HEK293 (cell line): ENCODE results near the gene LHFPL3.

Experiments
- CTCF ChIA-PET: fragments of 350-600 bp; formaldehyde crosslinking; extraction: SDS; loops from one replicate; lab custom pipeline; 2021; ENCODE audit warnings: antibody characterized with exemption; lab: Yijun Ruan, JAX
- POLR2A ChIA-PET: fragments of 300-600 bp; formaldehyde crosslinking; extraction: SDS; loops from one replicate; lab custom pipeline; 2020; ENCODE audit warnings: antibody characterized with exemption, inconsistent platforms; lab: Yijun Ruan, JAX
- H3K27ac ChIP-seq: fragments of 200-500 bp; sonication (Bioruptor generic); 2 replicates; pipeline ENCODE4 v1.5.1; 2014; ENCODE audit warnings: low read depth, low read length, control low read depth, inconsistent platforms; ENCODE audit errors: extremely low read depth
- H3K36me3 ChIP-seq, 2 experiments: fragments of 200-500 bp in 1 of 2; sonication (Bioruptor generic) in 1 of 2; 1 replicate in 1 of 2; 2 replicates in 1 of 2; pipeline ENCODE4 v1.5.1; 2014 to 2017; ENCODE audit warnings: inconsistent platforms in 2 of 2, low read length in 2 of 2; ENCODE audit not compliant: control insufficient read depth in 2 of 2, insufficient read depth in 1 of 2
- H3K4me1 ChIP-seq: fragments of 200-500 bp; sonication (Bioruptor generic); 2 replicates; pipeline ENCODE4 v1.5.1; 2014; ENCODE audit warnings: mild to moderate bottlenecking, low read length, inconsistent platforms; ENCODE audit not compliant: control insufficient read depth, insufficient read depth
- H3K4me3 ChIP-seq: 2 replicates; pipeline ENCODE4 v1.5.1; 2011; ENCODE audit warnings: low read depth, mild to moderate bottlenecking, control low read depth, low read length, moderate library complexity
- H3K9me3 ChIP-seq: fragments of 200-500 bp; sonication (Bioruptor generic); 2 replicates; pipeline ENCODE4 v1.5.1; 2014; ENCODE audit warnings: low read depth, low read length, inconsistent platforms; ENCODE audit not compliant: control insufficient read depth, insufficient read depth
- HIC1 ChIP-seq: fragments of 450-650 bp; formaldehyde crosslinking; IDR thresholded peaks from 2 replicates; pipeline ENCODE4 v1.5.1; 2016; ENCODE audit warnings: missing biosample characterization, missing genetic modification characterization
- HOXC10 ChIP-seq: sonication (generic); formaldehyde crosslinking; IDR thresholded peaks from 2 replicates; pipeline ENCODE4 v1.8.1; 2023; ENCODE audit warnings: mild to moderate bottlenecking, missing genetic modification reagents
- KLF1 ChIP-seq: fragments of 450-650 bp; formaldehyde crosslinking; IDR thresholded peaks from 2 replicates; pipeline ENCODE4 v1.5.1; 2016; ENCODE audit warnings: missing biosample characterization, missing genetic modification characterization
- KLF17 ChIP-seq: fragments of 450-650 bp; formaldehyde crosslinking; IDR thresholded peaks from 2 replicates; pipeline ENCODE4 v1.5.1; 2016; ENCODE audit warnings: missing biosample characterization, missing genetic modification characterization
- MEIS1 ChIP-seq: sonication (generic); formaldehyde crosslinking; IDR thresholded peaks from 2 replicates; pipeline ENCODE4 v1.8.1; 2022; ENCODE audit warnings: missing genetic modification reagents, mild to moderate bottlenecking, borderline replicate concordance
- WT1 ChIP-seq: fragments of 450-650 bp; formaldehyde crosslinking; IDR thresholded peaks from 2 replicates; pipeline ENCODE4 v1.5.1; 2016; ENCODE audit warnings: missing biosample characterization, missing genetic modification characterization
- ZIC2 ChIP-seq: fragments of 450-650 bp; formaldehyde crosslinking; IDR thresholded peaks from 2 replicates; pipeline ENCODE4 v1.5.1; 2016; ENCODE audit warnings: missing biosample characterization, missing genetic modification characterization
- ZNF280C ChIP-seq: fragments of 450-650 bp; formaldehyde crosslinking; IDR thresholded peaks from 2 replicates; pipeline ENCODE4 v1.5.1; 2016; ENCODE audit warnings: missing biosample characterization, missing genetic modification characterization
- ZNF549 ChIP-seq: fragments of 450-650 bp; IDR thresholded peaks from 2 replicates; pipeline ENCODE4 v1.5.1; 2018; ENCODE audit warnings: missing biosample characterization, missing genetic modification characterization, mild to moderate bottlenecking, inconsistent platforms, moderate library complexity
- ZNF555 ChIP-seq: fragments of 450-650 bp; formaldehyde crosslinking; conservative IDR thresholded peaks from 2 replicates; pipeline ENCODE4 v1.5.1; 2017; ENCODE audit warnings: missing biosample characterization, mild to moderate bottlenecking, missing genetic modification characterization, inconsistent platforms
- ZNF558 ChIP-seq: fragments of 450-650 bp; formaldehyde crosslinking; IDR thresholded peaks from 2 replicates; pipeline ENCODE4 v1.5.1; 2016; ENCODE audit warnings: missing biosample characterization, missing genetic modification characterization
- ZNF560 ChIP-seq: fragments of 450-650 bp; formaldehyde crosslinking; IDR thresholded peaks from 2 replicates; pipeline ENCODE4 v1.5.1; 2017; ENCODE audit warnings: missing biosample characterization, missing genetic modification characterization, borderline replicate concordance
- ZNF571 ChIP-seq: fragments of 450-650 bp; formaldehyde crosslinking; IDR thresholded peaks from 2 replicates; pipeline ENCODE4 v1.5.0; 2017; ENCODE audit warnings: missing biosample characterization, missing genetic modification characterization
- ZNF596 ChIP-seq: fragments of 450-650 bp; IDR thresholded peaks from 2 replicates; pipeline ENCODE4 v1.5.0; 2018; ENCODE audit warnings: missing biosample characterization, mild to moderate bottlenecking, missing genetic modification characterization, moderate library complexity
- ZNF660 ChIP-seq: fragments of 450-650 bp; IDR thresholded peaks from 2 replicates; pipeline ENCODE4 v1.5.1; 2018; ENCODE audit warnings: missing biosample characterization, mild to moderate bottlenecking, missing genetic modification characterization
- ZNF707 ChIP-seq: fragments of 450-650 bp; formaldehyde crosslinking; IDR thresholded peaks from 2 replicates; pipeline ENCODE4 v1.5.1; 2016; ENCODE audit warnings: missing biosample characterization, missing genetic modification characterization
- ZSCAN16 ChIP-seq: fragments of 450-650 bp; formaldehyde crosslinking; IDR thresholded peaks from 2 replicates; pipeline ENCODE4 v1.5.1; 2016; ENCODE audit warnings: missing biosample characterization, missing genetic modification characterization
- ZSCAN5A ChIP-seq: fragments of 450-650 bp; formaldehyde crosslinking; IDR thresholded peaks from 2 replicates; pipeline ENCODE4 v1.5.1; 2016; ENCODE audit warnings: missing biosample characterization, missing genetic modification characterization
- TF ChIP-seq, protein P1 (sequence below): fragments of 450-650 bp; formaldehyde crosslinking; IDR thresholded peaks from 2 replicates; pipeline ENCODE4 v1.5.1; 2016; ENCODE audit warnings: missing biosample characterization, missing genetic modification characterization
- TF ChIP-seq, protein P2 (sequence below): fragments of 450-650 bp; formaldehyde crosslinking; conservative IDR thresholded peaks from 2 replicates; pipeline ENCODE4 v1.5.1; 2016; ENCODE audit warnings: low read depth, missing biosample characterization, missing genetic modification characterization

LHFPL3 gene

DNA sequence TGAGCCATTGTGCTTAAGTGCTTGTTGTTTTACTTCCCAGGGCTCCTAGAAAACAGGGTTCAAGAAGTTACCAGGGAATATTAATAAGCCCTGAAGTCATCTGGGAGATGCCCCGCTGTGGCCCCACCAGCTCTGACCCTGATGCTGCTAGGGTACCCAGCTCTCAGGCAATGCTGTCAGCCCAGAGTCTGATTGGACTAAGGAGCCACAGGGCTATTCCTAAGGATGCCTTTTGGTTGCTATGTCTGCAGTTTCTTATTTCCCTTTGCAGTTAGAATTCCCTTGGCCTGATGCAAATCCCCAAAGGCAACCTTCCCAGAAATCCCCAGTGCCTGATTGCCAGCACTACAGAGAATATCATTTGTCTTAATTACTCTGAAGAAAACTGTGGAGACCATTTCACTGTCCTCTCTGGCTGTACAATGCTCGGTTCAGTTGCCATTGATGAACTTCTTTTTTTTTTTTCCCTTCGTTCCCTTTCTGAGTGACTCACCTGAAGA, 448.9 kb downstream of the LHFPL3 start (continued):
- TF ChIP-seq, protein P1, sequence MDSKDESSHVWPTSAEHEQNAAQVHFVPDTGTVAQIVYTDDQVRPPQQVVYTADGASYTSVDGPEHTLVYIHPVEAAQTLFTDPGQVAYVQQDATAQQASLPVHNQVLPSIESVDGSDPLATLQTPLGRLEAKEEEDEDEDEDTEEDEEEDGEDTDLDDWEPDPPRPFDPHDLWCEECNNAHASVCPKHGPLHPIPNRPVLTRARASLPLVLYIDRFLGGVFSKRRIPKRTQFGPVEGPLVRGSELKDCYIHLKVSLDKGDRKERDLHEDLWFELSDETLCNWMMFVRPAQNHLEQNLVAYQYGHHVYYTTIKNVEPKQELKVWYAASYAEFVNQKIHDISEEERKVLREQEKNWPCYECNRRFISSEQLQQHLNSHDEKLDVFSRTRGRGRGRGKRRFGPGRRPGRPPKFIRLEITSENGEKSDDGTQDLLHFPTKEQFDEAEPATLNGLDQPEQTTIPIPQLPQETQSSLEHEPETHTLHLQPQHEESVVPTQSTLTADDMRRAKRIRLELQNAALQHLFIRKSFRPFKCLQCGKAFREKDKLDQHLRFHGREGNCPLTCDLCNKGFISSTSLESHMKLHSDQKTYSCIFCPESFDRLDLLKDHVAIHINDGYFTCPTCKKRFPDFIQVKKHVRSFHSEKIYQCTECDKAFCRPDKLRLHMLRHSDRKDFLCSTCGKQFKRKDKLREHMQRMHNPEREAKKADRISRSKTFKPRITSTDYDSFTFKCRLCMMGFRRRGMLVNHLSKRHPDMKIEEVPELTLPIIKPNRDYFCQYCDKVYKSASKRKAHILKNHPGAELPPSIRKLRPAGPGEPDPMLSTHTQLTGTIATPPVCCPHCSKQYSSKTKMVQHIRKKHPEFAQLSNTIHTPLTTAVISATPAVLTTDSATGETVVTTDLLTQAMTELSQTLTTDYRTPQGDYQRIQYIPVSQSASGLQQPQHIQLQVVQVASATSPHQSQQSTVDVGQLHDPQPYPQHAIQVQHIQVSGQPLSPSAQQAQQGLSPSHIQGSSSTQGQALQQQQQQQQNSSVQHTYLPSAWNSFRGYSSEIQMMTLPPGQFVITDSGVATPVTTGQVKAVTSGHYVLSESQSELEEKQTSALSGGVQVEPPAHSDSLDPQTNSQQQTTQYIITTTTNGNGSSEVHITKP (tag by site-specific recombination) = no peak
- TF ChIP-seq ZIC2 (tag by site-specific recombination) = no peak
- TF ChIP-seq ZSCAN16 (tag by site-specific recombination) = no peak
- TF ChIP-seq ZNF280C (tag by site-specific recombination) = no peak
- no peak for TF ChIP-seq ZNF560 (tag by site-specific recombination)
- no peak for TF ChIP-seq ZNF660 (tag by site-specific recombination)
- TF ChIP-seq WT1 (tag by site-specific recombination) = no peak
- TF ChIP-seq ZNF707 = no peak
- TF ChIP-seq KLF1 (tag by site-specific recombination) = no peak
- no peak for TF ChIP-seq ZNF555
- TF ChIP-seq HOXC10 (CRISPR knock-in tag) = no peak
- no peak for TF ChIP-seq KLF17
- TF ChIP-seq MEIS1 (CRISPR knock-in tag) = no peak

- POLR2A ChIA-PET = no interaction called here
- CTCF ChIA-PET = no interaction called here
- TF ChIP-seq ZNF571 (tag by site-specific recombination) = no peak
- TF ChIP-seq, protein P2, sequence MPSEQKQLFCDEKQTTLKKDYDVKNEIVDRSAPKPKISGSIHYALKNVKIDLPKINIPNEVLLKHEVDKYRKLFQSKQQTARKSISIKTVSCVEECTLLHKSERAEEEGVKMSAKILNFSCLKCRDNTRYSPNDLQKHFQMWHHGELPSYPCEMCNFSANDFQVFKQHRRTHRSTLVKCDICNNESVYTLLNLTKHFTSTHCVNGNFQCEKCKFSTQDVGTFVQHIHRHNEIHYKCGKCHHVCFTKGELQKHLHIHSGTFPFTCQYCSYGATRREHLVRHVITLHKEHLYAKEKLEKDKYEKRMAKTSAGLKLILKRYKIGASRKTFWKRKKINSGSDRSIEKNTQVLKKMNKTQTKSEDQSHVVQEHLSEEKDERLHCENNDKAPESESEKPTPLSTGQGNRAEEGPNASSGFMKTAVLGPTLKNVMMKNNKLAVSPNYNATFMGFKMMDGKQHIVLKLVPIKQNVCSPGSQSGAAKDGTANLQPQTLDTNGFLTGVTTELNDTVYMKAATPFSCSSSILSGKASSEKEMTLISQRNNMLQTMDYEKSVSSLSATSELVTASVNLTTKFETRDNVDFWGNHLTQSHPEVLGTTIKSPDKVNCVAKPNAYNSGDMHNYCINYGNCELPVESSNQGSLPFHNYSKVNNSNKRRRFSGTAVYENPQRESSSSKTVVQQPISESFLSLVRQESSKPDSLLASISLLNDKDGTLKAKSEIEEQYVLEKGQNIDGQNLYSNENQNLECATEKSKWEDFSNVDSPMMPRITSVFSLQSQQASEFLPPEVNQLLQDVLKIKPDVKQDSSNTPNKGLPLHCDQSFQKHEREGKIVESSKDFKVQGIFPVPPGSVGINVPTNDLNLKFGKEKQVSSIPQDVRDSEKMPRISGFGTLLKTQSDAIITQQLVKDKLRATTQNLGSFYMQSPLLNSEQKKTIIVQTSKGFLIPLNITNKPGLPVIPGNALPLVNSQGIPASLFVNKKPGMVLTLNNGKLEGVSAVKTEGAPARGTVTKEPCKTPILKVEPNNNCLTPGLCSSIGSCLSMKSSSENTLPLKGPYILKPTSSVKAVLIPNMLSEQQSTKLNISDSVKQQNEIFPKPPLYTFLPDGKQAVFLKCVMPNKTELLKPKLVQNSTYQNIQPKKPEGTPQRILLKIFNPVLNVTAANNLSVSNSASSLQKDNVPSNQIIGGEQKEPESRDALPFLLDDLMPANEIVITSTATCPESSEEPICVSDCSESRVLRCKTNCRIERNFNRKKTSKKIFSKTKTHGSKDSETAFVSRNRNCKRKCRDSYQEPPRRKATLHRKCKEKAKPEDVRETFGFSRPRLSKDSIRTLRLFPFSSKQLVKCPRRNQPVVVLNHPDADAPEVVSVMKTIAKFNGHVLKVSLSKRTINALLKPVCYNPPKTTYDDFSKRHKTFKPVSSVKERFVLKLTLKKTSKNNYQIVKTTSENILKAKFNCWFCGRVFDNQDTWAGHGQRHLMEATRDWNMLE = no peak
- TF ChIP-seq ZNF558 (tag by site-specific recombination) = no peak
- no peak for TF ChIP-seq ZNF549
- no peak for TF ChIP-seq ZNF596 (tag by site-specific recombination)
- TF ChIP-seq ZSCAN5A (tag by site-specific recombination) = no peak
- TF ChIP-seq HIC1 (tag by site-specific recombination) = no peak
These were observed 451.5 kb downstream of the LHFPL3 start for GRCh38 chr7:104779888-104780287.

More at GRCh38 chr7:104779888-104780287, 451.5 kb downstream of the LHFPL3 start:
- H3K9me3 ChIP-seq = no peaks in the 10 kb centered on the region
- no peaks in the 10 kb centered on the region for H3K36me3 ChIP-seq
- H3K27ac ChIP-seq = no peak overlapping the region
- H3K4me3 ChIP-seq = no peak overlapping the region
- no peaks in the 10 kb centered on the region for H3K4me1 ChIP-seq
